Smooth muscle cell (in vitro differentiated cells): ENCODE data around the gene HIPK2. TPM values are rescaled to one million over a fixed set of nuclear protein-coding genes. Genes with fewer than 3 reads are reported as not detected.

Experiments used
- DNase-seq: peaks from one replicate; lab custom pipeline; 2025; ENCODE audit not compliant: unreplicated experiment; lab: John Stamatoyannopoulos, UW
- H2AFZ ChIP-seq: fragments of 200-600 bp; sonication (generic); 2 replicates; pipeline ENCODE4 v1.6.0; 2016; ENCODE audit warnings: antibody characterized with exemption, low read depth, mild to moderate bottlenecking
- H3F3A ChIP-seq: fragments of 200-600 bp; sonication (generic); 2 replicates; pipeline ENCODE4 v1.6.0; 2017; ENCODE audit warnings: antibody characterized with exemption, low read depth
- H3K27ac ChIP-seq: fragments of 200-600 bp; sonication (generic); 2 replicates; pipeline ENCODE4 v1.5.1; 2016; ENCODE audit warnings: low read depth, mild to moderate bottlenecking
- H3K27me3 ChIP-seq: fragments of 200-600 bp; sonication (generic); 2 replicates; pipeline ENCODE4 v1.6.1; 2016; ENCODE audit warnings: low read depth, mild to moderate bottlenecking
- H3K36me3 ChIP-seq: fragments of 200-600 bp; sonication (generic); 2 replicates; pipeline ENCODE4 v1.5.1; 2016; ENCODE audit warnings: low read depth
- H3K4me1 ChIP-seq: fragments of 200-600 bp; sonication (generic); 2 replicates; pipeline ENCODE4 v1.5.1; 2016; ENCODE audit warnings: low read depth
- H3K4me2 ChIP-seq: fragments of 200-600 bp; sonication (generic); 2 replicates; pipeline ENCODE4 v1.6.0; 2016; ENCODE audit warnings: mild to moderate bottlenecking
- H3K4me3 ChIP-seq: fragments of 200-600 bp; sonication (generic); 2 replicates; pipeline ENCODE4 v1.5.1; 2016; ENCODE audit warnings: mild to moderate bottlenecking
- H3K79me2 ChIP-seq: fragments of 200-600 bp; sonication (generic); 2 replicates; pipeline ENCODE4 v1.6.0; 2016; ENCODE audit warnings: low read depth, mild to moderate bottlenecking
- H3K9ac ChIP-seq: fragments of 200-600 bp; sonication (generic); 2 replicates; pipeline ENCODE4 v1.6.0; 2016; ENCODE audit warnings: low read depth
- H3K9me3 ChIP-seq: fragments of 200-600 bp; sonication (generic); replicated peaks from 2 replicates; pipeline ENCODE4 v1.5.1; 2016; ENCODE audit warnings: low read depth
- H4K20me1 ChIP-seq: fragments of 200-600 bp; sonication (generic); 2 replicates; pipeline ENCODE4 v1.6.0; 2016; ENCODE audit warnings: low read depth
- WGBS: methylation state at CpG from one replicate; pipeline ENCODE4 v1.1.7; 2016; ENCODE audit warnings: low lambda C conversion rate; 5-methylcytosine and 5-hydroxymethylcytosine counted together
- polyA plus RNA-seq: library from polyadenylated mRNA; unstranded; fragments of >200 nt; fragmentation: Nextera tagmentation; extraction: Ambion mirVana; gene quantifications from 2 replicates; pipeline ENCODE4 v1.2.1, GENCODE V29; 2016
- total RNA-seq: library from RNA; depleted of rRNA; stranded (reverse); fragments of >200 nt; gene quantifications from 2 replicates; pipeline ENCODE4 v1.2.3, GENCODE V29; 2014
- TF ChIP-seq, protein P1 (sequence below): fragments of 200-600 bp; sonication (generic); IDR thresholded peaks from 2 replicates; pipeline ENCODE4 v1.5.1; 2017; ENCODE audit warnings: borderline replicate concordance, mild to moderate bottlenecking, antibody characterized with exemption; ENCODE audit not compliant: insufficient read depth, poor library complexity, severe bottlenecking

The HIPK2 gene
- total and polyA plus RNA-seq, 2 experiments from 2014 or later = 3.0 to 11.2 TPM

DNA sequence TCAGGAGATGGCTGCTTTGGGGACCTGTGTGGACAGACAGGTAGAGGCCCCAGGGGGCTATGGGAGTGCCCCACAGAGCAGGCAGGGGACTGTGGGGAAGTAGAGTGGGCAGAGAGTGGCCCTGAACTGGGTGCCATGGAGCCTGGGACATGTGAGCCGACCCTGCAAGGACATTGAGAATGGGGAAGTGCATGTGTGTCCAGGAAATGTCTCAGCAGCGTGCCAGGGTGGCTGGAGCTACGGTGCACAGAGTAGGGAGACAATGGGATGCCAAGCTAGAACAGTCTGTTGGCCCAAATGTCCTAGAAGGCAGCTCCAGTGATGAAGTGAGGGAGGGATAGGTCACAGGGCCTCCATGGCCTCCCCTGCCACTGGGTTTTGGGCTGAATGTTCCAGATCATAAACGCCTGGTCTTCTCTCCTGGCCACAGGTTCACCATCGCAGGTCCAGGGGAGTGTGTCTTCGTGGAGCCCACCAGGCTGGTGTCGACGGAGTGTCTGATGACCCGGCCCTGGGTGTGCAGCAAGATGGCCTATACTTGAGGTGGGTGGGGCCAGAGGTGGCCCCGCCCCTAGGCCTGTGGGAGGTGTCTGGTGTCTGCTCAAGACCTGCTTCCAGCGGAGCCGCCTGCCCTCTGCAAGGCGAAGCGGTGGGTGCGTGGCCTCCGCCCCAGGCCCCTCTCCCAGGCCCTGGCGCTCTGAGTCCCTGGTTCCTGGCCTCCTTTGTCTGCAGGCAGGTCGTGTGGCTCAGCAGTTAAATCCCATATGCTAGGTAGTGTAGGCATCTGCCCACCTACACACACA is 233.8 kb downstream of the HIPK2 start:
- Histone ChIP-seq H3K9me3 (no peaks in the 10 kb centered on the region), H4K20me1 (no peaks in the 10 kb centered on the region), H3K4me3 (no peak overlapping the region), H3K4me2 (no peak overlapping the region), H3K79me2 (no peaks in the 10 kb centered on the region), H3K36me3 (no peaks in the 10 kb centered on the region), H3K4me1 (peaks cover 5% of the 10 kb centered on the region), H3K27me3 (peaks cover 3% of the 10 kb centered on the region), H2AFZ (no peak overlapping the region), H3F3A (no peaks in the 10 kb centered on the region), H3K27ac (no peak overlapping the region), H3K9ac (no peak overlapping the region)
- whole genome bisulfite sequencing = 89% methylated on average over 17 of the region's 18 CpGs
- TF ChIP-seq, protein P1, sequence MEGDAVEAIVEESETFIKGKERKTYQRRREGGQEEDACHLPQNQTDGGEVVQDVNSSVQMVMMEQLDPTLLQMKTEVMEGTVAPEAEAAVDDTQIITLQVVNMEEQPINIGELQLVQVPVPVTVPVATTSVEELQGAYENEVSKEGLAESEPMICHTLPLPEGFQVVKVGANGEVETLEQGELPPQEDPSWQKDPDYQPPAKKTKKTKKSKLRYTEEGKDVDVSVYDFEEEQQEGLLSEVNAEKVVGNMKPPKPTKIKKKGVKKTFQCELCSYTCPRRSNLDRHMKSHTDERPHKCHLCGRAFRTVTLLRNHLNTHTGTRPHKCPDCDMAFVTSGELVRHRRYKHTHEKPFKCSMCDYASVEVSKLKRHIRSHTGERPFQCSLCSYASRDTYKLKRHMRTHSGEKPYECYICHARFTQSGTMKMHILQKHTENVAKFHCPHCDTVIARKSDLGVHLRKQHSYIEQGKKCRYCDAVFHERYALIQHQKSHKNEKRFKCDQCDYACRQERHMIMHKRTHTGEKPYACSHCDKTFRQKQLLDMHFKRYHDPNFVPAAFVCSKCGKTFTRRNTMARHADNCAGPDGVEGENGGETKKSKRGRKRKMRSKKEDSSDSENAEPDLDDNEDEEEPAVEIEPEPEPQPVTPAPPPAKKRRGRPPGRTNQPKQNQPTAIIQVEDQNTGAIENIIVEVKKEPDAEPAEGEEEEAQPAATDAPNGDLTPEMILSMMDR = no peak
- no peak for DNase-seq

DNA sequence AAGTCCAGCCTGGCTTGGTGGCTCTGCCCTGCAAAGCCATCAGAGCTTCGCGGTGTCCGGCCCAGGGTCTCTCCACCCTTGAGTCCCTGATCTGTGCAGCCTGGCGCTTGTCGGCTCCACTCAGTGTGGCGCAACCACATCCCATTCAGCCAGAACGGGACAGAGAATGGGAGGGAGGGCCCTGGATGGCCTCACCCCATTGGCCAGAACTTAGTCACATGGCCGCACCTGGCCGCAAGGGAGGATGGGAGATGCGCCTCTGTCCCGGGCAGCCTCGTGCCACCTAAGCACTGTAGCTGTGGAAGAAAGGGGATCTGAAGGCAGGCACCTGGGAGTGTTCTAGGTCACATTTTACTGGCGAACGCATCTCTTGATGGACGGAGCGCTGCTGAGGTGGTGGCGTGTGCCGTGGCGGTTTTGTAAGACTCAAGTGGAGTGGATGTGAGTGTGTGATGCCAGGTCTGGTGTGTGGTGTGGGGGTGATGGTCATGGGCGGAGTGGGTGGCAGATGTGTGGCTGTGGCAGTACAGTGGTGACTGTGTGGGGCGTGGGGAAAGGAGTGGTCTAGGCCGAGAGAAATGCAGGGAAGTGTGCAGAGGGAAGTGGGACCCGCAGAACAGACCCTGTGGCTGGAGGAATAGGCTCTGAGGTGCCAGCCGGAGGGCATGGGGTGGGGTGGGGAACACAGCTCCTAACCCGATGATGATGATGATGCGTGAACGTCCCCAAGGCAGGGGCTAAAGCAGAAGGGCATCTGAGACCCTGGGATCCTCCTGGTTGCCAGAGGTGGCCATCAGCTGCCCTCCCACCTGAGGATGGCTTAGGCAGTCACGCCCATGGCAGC is 235.3 kb downstream of the HIPK2 start:
- DNase-seq = no peak
- Histone ChIP-seq H3K36me3 (no peaks in the 10 kb centered on the region), H3F3A (no peaks in the 10 kb centered on the region), H3K9ac (no peak overlapping the region), H3K27me3 (peaks cover 3% of the 10 kb centered on the region), H4K20me1 (no peaks in the 10 kb centered on the region), H3K4me2 (no peak overlapping the region), H2AFZ (no peak overlapping the region), H3K4me3 (no peak overlapping the region), H3K27ac (no peak overlapping the region), H3K79me2 (no peaks in the 10 kb centered on the region), H3K9me3 (no peaks in the 10 kb centered on the region), H3K4me1 (peaks cover 5% of the 10 kb centered on the region)
- 95% methylated on average over 28 of the region's 28 CpGs for WGBS
- TF ChIP-seq, protein P1 = no peak

DNA sequence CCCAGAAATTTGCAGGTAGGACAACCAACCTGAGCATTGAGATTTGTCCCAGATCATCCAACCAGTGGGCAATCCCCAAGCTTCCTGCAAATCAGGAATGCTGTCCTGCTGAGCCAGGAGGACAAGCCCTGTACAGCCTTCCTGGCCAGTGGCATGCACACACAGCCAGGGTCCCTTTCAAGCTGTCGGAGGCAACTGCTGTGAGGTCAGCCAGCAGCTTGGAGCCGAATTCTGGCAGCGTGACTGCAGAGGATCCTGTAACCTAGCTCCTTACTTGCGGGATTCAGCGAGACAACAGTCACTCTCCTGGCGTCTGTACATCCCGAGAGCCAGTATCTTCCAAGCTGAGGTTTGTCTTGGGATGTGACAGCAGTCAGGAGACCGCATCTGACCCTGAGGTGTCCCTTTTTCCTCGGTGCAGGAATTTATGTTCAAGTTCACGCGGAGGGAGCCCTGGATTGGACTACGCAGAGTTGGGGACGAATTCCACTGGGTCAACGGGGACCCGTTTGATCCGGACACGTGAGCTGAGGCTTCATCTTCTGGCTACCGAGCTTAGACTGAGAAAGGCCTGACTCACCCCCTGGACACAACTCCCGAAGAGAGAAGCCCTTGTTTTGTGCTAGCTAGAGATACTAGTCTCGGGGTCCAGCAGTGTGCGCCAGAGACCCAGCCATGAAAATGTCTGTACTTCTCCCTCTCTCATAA is 236.0 kb downstream of the HIPK2 start:
- Histone ChIP-seq H3K79me2 (no peaks in the 10 kb centered on the region), H3K27ac (no peak overlapping the region), H4K20me1 (no peaks in the 10 kb centered on the region), H3K36me3 (no peaks in the 10 kb centered on the region), H3K9me3 (no peaks in the 10 kb centered on the region), H3F3A (no peaks in the 10 kb centered on the region), H3K9ac (no peak overlapping the region), H3K27me3 (peaks cover 3% of the 10 kb centered on the region), H2AFZ (no peak overlapping the region), H3K4me3 (no peak overlapping the region), H3K4me1 (peaks cover 5% of the 10 kb centered on the region), H3K4me2 (no peak overlapping the region)
- DNase-seq = no peak
- TF ChIP-seq, protein P1 = no peak
- 83% methylated on average over 21 of the region's 21 CpGs for WGBS
